Activated CD8-positive, alpha-beta T cell treated with anti-CD3 and anti-CD28 coated beads for 36 hours (primary cell): Measurements from ENCODE around the gene TGM6. TPM values are rescaled to one million over a fixed set of nuclear protein-coding genes. Genes with fewer than 3 reads are reported as not detected.

ENCODE experiments used
- ATAC-seq: fragments of 200-7000 bp; cut with Tn5 transposase; one replicate; pipeline ENCODE4 v1.10.0; 2021; ENCODE audit warnings: mild to moderate bottlenecking, moderate library complexity
- CTCF ChIA-PET: fragments of 350-600 bp; sonication (Branson Sonifier 250); formaldehyde crosslinking; loops from one replicate; lab custom pipeline; 2021; ENCODE audit warnings: antibody characterized with exemption; lab: Charles Lee
- POLR2A ChIA-PET: fragments of 350-600 bp; sonication (Branson Sonifier 250); formaldehyde crosslinking; loops from one replicate; lab custom pipeline; 2021; ENCODE audit warnings: antibody characterized with exemption; lab: Charles Lee
- DNase-seq: peaks from one replicate; pipeline ENCODE4 v3.0.0-alpha.2; 2020
- H3K27ac Mint-ChIP-seq: one replicate; pipeline ENCODE4 v1.8.0; 2021; ENCODE audit warnings: mild to moderate bottlenecking, mixed read lengths
- H3K27me3 Mint-ChIP-seq: one replicate; pipeline ENCODE4 v1.8.0; 2021; ENCODE audit warnings: mixed read lengths
- H3K36me3 Mint-ChIP-seq: one replicate; pipeline ENCODE4 v1.8.0; 2021; ENCODE audit warnings: low read depth, mixed read lengths
- H3K4me1 Mint-ChIP-seq: one replicate; pipeline ENCODE4 v1.8.0; 2021; ENCODE audit warnings: low read depth, mixed read lengths
- H3K4me3 Mint-ChIP-seq: one replicate; pipeline ENCODE4 v1.8.0; 2021; ENCODE audit warnings: mild to moderate bottlenecking, moderate library complexity, mixed read lengths
- H3K9me3 Mint-ChIP-seq: one replicate; pipeline ENCODE4 v1.8.0; 2021; ENCODE audit warnings: mixed read lengths
- intact Hi-C: fragments of 100-400 bp; cut with micrococcal nuclease; formaldehyde crosslinking; loops from one replicate; pipeline ENCODE4 v1.10.0; 2022
- total RNA-seq, 2 experiments: library from RNA; stranded (reverse); gene quantifications; one replicate each; pipeline ENCODE4 v1.2.3, GENCODE V29; 2021
- TF ChIP-seq, protein P1 (sequence below): fragments of 200-600 bp; IDR thresholded peaks from one replicate; pipeline ENCODE4 v1.8.0; 2022; ENCODE audit warnings: antibody characterized with exemption, mild to moderate bottlenecking

The TGM6 gene
- total RNA-seq, 2 experiments from 2014 or later: not detected

GRCh38 chr20:2421247-2421646 lies 40.5 kb downstream of the TGM6 start:
- TF ChIP-seq, protein P1, sequence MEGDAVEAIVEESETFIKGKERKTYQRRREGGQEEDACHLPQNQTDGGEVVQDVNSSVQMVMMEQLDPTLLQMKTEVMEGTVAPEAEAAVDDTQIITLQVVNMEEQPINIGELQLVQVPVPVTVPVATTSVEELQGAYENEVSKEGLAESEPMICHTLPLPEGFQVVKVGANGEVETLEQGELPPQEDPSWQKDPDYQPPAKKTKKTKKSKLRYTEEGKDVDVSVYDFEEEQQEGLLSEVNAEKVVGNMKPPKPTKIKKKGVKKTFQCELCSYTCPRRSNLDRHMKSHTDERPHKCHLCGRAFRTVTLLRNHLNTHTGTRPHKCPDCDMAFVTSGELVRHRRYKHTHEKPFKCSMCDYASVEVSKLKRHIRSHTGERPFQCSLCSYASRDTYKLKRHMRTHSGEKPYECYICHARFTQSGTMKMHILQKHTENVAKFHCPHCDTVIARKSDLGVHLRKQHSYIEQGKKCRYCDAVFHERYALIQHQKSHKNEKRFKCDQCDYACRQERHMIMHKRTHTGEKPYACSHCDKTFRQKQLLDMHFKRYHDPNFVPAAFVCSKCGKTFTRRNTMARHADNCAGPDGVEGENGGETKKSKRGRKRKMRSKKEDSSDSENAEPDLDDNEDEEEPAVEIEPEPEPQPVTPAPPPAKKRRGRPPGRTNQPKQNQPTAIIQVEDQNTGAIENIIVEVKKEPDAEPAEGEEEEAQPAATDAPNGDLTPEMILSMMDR: no peak
- Mint-ChIP-seq H3K9me3 (no peaks in the 10 kb centered on the region), H3K36me3 (no peaks in the 10 kb centered on the region), H3K4me3 (no peak overlapping the region), H3K4me1 (no peaks in the 10 kb centered on the region), H3K27ac (no peak overlapping the region), H3K27me3 (peaks cover 11% of the 10 kb centered on the region)
- intact Hi-C loops: no loop called here
- ATAC-seq (no peak), DNase-seq (no peak)
- ChIA-PET POLR2A (interaction anchor here (1.1 kb wide), 1 partner anchor 9 kb away, joined by 3 read pairs; no protein-coding TSS in a partner anchor), CTCF (no interaction called here)

GRCh38 chr20:2429051-2429450 lies 48.4 kb downstream of the TGM6 start:
- no peaks in the 10 kb centered on the region for H3K9me3 Mint-ChIP-seq
- DNase-seq (no peak), ATAC-seq (no peak)
- H3K27me3 Mint-ChIP-seq: peaks cover 8% of the 10 kb centered on the region
- ChIA-PET CTCF (no interaction called here), POLR2A (no interaction called here)
- TF ChIP-seq, protein P1: no peak
- no peak overlapping the region for H3K27ac Mint-ChIP-seq
- no peak overlapping the region for H3K4me3 Mint-ChIP-seq
- no peaks in the 10 kb centered on the region for H3K4me1 Mint-ChIP-seq
- intact Hi-C loops: no loop called here
- no peaks in the 10 kb centered on the region for H3K36me3 Mint-ChIP-seq

- DNase-seq: no peak
- no peak overlapping the region for H3K4me3 Mint-ChIP-seq
- no peaks in the 10 kb centered on the region for H3K36me3 Mint-ChIP-seq
- no peaks in the 10 kb centered on the region for H3K9me3 Mint-ChIP-seq
- no peak for ATAC-seq
- POLR2A ChIA-PET: interaction anchor here (1.3 kb wide), 1 partner anchor 10 kb away, joined by 3 read pairs; no protein-coding TSS in a partner anchor
- intact Hi-C loops: no loop called here
- CTCF ChIA-PET: interaction anchor here (0.8 to 1.4 kb wide), 3 partner anchors 23 to 80 kb away, joined by 3 to 4 read pairs (median 3); no protein-coding TSS in a partner anchor
- peaks cover 8% of the 10 kb centered on the region for H3K27me3 Mint-ChIP-seq
- H3K27ac Mint-ChIP-seq: no peak overlapping the region
- H3K4me1 Mint-ChIP-seq: no peaks in the 10 kb centered on the region
- TF ChIP-seq, protein P1: no peak
Observed at GRCh38 chr20:2430538-2430937, 49.8 kb downstream of the TGM6 start.

GRCh38 chr20:2431185-2431584 lies 50.5 kb downstream of the TGM6 start:
- Mint-ChIP-seq H3K4me3 (no peak overlapping the region), H3K9me3 (no peaks in the 10 kb centered on the region), H3K4me1 (no peaks in the 10 kb centered on the region), H3K27me3 (peaks cover 8% of the 10 kb centered on the region), H3K27ac (no peak overlapping the region), H3K36me3 (no peaks in the 10 kb centered on the region)
- TF ChIP-seq, protein P1: no peak
- intact Hi-C loops: no loop called here
- DNase-seq (no peak), ATAC-seq (no peak)
- ChIA-PET POLR2A (no interaction called here), CTCF (no interaction called here)

- Mint-ChIP-seq H3K27ac (no peak overlapping the region), H3K4me1 (peaks cover 12% of the 10 kb centered on the region), H3K27me3 (no peaks in the 10 kb centered on the region), H3K36me3 (no peaks in the 10 kb centered on the region), H3K4me3 (no peak overlapping the region), H3K9me3 (no peaks in the 10 kb centered on the region)
- ChIA-PET POLR2A (no interaction called here), CTCF (interaction anchor here (0.9 to 1.9 kb wide), 4 partner anchors 9 to 60 kb away, joined by 3 to 8 read pairs (median 6); no protein-coding TSS in a partner anchor)
- TF ChIP-seq, protein P1: no peak
- ATAC-seq (no peak), DNase-seq (no peak)
- intact Hi-C loops: no loop called here
Observed at GRCh38 chr20:2446845-2447244, 66.1 kb downstream of the TGM6 start.
